ENCODE measurements around the gene NXPH4.

The NXPH4 gene

DNA sequence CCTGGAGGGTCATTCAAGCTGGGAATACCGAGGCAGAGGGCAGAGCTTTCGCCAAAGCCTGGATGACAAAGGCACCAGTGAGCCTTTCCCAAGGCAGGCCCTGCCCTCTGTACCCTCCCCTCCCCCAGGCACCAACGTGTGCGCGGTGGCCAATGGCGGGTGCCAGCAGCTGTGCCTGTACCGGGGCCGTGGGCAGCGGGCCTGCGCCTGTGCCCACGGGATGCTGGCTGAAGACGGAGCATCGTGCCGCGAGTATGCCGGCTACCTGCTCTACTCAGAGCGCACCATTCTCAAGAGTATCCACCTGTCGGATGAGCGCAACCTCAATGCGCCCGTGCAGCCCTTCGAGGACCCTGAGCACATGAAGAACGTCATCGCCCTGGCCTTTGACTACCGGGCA, 31.2 kb upstream of the NXPH4 start:
- DNase-seq: no peak

DNA sequence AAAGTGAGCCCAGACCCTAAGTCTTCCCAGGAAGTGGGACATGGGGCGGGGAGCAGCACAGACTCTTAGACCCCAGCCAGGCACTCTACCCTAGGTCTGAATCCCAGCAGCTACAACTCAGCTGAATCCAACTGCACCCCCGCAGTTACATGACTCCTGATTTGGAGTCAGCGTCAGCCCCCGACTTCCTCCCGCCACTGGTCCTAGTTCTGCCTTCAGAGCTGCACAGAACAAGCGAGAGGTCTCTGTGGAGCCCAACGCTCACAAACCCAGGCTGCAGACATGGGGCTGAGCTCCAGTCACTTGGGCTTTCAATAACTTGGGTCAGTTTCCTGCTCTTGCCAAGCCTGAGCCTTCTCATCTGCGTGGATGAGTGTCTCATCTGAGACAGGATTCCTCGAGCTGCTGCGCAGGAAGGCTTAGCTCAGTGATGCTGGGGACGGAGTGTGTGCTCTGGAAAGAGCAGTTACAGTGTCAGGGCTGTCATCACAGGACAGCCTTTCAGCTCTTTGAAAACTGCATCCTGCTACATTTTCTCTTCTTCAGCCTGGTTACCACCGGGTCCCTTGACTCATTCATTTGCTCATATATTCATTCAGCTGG, 30.6 kb upstream of the NXPH4 start:
- DNase-seq: no peak

DNA sequence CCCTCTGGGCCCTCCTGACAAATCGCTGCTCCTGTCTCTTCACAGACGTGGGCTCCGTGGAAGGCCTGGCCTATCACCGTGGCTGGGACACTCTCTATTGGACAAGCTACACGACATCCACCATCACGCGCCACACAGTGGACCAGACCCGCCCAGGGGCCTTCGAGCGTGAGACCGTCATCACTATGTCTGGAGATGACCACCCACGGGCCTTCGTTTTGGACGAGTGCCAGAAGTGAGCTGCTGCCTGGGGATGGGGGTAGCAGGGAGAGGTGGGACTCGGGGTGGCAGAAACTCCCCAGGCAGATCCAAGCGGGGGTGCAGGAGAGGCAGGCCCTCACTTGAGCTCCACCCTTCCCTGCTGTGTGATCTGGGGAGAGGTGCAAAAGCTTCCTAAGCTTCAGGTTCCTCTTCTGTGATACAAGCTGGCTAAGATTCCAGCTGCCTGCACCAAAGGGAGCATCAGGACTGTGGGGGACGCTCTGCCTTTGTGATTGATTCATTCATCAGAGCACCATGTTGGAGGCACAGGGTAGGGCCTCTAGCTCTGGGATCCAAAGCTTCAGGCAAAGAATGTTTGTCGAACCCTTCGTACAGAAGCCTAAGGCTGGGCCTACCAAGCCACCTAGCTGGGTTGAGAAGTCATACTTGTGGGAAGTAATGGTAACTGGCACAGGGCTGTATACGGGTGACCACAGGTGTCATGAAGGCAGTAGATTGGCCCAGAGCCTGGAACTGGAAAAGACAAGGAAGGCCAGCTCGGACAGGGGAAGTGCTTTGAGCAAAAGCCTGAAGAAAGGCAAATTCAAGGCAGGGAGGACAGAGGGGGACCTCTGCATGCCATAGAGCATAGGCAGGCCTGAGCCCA, 29.1 kb upstream of the NXPH4 start:
- DNase-seq: no peak

DNA sequence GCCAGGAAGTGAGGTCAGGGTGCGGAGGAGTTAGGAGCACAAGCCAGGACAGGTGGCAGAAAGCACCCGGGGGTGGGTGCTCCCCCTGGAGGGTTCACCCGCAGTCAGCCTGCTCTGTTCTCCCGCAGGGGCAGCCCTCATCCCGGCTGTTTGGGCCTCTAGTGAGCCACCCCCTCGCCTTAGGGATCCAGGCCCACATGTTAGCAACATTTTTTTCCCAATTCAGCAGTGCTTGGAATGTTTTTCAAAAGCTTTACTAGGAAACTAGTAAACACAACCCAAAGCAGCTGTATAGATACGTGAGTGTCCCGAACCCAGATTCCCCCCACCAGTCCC, 28.5 kb upstream of the NXPH4 start:
- no peak for DNase-seq

DNA sequence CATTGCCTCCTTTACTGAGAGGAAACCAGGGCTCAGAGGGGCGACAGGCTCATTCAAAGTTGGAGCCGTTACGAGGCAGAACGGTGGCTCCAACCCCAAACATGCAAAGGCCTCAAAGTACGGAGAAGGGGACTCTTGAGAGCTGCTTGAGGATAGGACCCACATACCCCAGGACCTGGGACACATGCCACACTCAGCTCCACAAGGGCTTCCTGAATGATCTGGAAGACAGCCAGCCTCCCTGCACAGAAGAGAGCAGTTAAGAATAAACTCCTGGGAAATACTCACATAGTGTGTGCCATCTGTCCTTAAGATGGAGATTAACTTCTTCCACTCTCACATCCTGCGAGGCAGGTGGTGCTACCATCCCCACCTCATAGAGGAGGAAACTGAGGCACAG, 26.6 kb upstream of the NXPH4 start:
- no peak for DNase-seq

DNA sequence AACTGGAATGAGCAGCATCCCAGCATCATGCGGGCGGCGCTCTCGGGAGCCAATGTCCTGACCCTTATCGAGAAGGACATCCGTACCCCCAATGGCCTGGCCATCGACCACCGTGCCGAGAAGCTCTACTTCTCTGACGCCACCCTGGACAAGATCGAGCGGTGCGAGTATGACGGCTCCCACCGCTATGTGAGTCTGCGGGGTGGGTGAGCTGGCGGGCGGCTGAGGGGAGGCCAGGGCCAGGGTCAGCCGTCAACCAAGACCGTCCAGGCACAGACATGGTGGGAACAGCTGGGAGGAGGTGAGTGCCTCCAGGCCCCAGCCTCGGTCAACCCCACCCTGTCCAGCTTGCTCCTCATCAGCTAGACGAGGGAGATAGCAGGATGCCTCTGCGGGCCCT, 25.8 kb upstream of the NXPH4 start:
- no peak for DNase-seq

DNA sequence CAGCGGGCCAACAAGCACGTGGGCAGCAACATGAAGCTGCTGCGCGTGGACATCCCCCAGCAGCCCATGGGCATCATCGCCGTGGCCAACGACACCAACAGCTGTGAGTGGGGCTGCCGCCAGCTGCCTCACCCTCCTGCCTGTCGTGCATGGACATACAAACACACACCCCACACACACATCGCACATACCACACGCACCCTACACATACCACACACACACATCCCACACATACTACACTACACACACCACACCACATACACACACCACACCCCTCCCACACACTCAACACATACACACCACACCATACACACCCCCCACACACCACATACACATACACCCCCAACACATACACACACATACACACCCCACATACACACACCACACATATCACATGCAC, 25.2 kb upstream of the NXPH4 start:
- DNase-seq: no peak

DNA sequence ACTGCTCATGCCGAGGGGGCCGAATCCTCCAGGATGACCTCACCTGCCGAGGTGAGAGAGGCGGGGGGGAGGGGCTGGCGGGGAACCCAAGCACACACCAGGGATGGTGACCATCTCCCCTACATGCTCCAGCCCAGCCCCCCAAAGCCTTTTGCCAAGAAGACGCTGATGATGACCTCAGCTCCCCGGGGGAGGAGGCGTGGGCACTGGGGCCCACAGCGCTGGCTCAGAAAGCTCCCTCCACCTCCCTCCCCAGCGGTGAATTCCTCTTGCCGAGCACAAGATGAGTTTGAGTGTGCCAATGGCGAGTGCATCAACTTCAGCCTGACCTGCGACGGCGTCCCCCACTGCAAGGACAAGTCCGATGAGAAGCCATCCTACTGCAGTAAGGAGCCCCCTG, 23.7 kb upstream of the NXPH4 start:
- DNase-seq: no peak

DNA sequence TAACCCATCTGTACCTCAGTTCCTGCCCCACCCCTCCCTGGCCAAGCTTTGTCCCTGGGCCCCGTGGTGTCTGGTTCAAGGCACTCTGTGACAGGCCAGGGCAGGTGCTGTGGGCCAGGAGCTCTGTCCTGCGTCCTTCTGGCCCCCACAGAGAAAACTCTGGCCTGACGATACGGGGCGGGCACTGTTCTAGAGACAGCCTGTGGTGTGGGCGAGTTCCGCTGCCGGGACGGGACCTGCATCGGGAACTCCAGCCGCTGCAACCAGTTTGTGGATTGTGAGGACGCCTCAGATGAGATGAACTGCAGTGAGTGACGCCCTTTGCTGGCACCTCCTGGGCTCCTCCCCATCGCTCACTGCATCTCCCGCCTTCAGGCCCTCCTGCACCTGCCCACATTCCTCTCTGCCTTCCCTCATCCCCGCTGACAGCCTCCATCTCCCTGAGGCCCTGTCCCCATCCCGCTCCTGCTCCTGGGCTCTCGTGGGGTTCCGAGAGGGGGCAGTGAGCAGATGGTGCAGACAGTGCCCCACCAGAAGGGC, 22.8 kb upstream of the NXPH4 start:
- no peak for DNase-seq

DNA sequence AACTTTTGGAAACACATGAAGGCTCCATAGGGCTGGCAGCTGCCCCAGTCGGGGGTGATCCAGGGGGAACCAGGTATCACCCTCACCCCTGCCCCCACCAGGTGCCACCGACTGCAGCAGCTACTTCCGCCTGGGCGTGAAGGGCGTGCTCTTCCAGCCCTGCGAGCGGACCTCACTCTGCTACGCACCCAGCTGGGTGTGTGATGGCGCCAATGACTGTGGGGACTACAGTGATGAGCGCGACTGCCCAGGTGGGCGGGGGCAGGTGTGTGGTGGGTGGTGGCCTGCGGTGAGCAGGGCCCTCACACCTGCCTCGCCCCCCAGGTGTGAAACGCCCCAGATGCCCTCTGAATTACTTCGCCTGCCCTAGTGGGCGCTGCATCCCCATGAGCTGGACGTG, 22.3 kb upstream of the NXPH4 start:
- no peak for DNase-seq

DNA sequence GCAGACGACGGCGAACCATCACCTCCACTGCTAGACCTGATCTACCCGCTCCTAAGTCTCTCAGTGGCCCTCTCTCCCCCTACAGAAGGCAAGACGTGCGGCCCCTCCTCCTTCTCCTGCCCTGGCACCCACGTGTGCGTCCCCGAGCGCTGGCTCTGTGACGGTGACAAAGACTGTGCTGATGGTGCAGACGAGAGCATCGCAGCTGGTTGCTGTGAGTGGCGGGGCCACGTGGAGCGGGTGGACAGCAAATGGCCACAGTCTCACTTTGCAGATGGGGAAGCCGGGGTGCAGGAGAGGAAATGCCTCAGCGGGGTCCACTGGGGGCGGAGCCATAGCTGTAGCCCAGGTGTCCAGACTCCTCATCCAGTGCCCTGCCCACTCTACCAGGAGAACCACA, 21.4 kb upstream of the NXPH4 start:
- no peak for DNase-seq

DNA sequence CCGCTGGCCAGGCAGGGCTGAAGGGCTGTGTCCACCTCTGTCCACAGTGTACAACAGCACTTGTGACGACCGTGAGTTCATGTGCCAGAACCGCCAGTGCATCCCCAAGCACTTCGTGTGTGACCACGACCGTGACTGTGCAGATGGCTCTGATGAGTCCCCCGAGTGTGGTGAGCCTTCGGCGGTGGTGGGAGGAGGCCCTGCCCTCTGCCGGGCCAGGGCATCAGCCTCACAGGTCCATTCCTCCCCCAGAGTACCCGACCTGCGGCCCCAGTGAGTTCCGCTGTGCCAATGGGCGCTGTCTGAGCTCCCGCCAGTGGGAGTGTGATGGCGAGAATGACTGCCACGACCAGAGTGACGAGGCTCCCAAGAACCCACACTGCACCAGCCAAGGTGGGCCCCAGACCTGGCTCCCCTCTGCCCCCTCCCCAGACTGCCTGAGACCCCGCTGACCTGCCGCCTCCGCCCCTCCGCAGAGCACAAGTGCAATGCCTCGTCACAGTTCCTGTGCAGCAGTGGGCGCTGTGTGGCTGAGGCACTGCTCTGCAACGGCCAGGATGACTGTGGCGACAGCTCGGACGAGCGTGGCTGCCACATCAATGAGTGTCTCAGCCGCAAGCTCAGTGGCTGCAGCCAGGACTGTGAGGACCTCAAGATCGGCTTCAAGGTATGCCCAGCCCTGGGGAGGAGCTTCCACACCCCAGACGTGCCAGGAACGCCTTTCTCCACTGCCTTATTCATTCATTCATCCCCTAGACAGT, 20.8 kb upstream of the NXPH4 start:
- DNase-seq: no peak

DNA sequence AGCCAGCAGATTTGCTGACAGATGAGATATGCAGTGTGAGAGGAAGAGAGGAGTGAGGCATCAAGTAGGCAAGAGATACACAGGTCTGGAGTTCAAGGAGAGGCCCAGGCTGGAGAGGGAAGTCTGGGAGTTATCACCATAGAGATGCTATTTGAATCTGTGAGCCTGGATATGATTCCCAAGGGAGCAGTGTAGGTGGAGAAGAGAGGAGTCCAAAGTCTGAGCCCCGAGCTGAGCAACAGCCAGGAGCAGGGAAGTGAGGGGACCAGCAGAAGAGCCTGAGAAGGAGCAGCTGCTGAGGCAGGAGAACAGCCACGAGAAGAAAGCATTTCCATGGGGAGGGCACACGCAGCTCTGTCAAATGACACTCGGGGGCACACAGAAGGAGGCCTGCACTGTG, 20.2 kb upstream of the NXPH4 start:
- no peak for DNase-seq

DNA sequence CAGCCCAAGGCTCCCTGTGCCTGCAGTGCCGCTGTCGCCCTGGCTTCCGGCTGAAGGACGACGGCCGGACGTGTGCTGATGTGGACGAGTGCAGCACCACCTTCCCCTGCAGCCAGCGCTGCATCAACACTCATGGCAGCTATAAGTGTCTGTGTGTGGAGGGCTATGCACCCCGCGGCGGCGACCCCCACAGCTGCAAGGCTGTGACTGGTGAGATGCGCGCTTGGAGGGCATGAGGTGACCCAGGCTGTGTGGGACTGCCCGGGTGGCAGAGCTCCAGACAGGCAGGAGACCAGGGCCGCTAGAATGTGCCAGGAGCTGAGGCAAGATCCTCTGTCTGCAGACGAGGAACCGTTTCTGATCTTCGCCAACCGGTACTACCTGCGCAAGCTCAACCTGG, 19.6 kb upstream of the NXPH4 start:
- DNase-seq: no peak

DNA sequence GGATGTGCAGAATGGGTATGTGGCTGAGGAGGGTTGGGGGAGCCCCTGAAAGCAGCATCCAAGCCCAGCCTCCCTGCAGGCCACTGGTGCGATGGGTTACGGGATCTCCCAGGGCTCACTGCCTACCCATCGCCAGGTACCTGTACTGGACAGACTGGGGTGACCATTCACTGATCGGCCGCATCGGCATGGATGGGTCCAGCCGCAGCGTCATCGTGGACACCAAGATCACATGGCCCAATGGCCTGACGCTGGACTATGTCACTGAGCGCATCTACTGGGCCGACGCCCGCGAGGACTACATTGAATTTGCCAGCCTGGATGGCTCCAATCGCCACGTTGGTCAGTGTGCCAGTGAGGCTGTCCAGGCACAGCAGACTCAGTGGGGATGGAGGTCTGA, 18.3 kb upstream of the NXPH4 start:
- no peak for DNase-seq

DNA sequence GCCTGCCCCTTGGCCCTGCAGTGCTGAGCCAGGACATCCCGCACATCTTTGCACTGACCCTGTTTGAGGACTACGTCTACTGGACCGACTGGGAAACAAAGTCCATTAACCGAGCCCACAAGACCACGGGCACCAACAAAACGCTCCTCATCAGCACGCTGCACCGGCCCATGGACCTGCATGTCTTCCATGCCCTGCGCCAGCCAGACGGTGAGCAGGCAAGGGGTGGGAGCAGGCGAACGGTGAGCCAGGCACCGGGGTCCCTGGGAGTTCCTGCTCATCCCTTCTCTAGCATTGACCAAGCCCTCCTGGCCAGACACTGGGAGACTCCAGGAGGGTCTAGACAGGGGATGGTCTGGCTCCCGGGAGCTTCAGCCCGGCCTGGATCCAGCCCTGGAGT, 17.4 kb upstream of the NXPH4 start:
- DNase-seq: no peak

DNA sequence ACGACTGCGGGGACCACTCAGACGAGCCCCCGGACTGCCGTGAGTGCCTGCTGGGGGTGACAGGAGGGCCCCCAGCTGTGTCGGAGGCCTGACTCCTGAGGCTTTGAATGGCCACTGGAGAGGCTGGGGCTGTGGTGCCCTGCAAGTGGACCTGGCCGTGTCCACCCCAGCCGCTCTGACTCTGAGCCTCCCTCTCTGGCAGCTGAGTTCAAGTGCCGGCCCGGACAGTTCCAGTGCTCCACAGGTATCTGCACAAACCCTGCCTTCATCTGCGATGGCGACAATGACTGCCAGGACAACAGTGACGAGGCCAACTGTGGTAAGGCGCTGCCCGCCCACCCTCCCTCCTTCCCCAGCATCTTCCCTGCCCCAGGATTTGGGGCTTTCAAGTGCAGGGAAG, 16.1 kb upstream of the NXPH4 start:
- no peak for DNase-seq

DNA sequence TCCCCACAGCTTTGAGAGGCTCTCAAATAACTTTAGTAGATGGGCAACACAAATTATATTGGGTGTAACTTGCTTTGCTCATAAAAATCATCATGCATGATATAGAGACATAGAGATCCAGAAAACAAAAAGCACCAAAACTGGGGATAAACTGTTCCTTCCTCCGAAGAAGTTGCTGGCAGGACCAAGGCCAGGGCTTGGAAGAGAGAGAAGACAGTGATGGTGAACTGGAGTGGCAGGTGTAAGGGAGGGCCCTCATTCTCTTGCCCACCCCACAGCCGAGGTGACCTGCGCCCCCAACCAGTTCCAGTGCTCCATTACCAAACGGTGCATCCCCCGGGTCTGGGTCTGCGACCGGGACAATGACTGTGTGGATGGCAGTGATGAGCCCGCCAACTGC, 15.4 kb upstream of the NXPH4 start:
- no peak for DNase-seq

DNA sequence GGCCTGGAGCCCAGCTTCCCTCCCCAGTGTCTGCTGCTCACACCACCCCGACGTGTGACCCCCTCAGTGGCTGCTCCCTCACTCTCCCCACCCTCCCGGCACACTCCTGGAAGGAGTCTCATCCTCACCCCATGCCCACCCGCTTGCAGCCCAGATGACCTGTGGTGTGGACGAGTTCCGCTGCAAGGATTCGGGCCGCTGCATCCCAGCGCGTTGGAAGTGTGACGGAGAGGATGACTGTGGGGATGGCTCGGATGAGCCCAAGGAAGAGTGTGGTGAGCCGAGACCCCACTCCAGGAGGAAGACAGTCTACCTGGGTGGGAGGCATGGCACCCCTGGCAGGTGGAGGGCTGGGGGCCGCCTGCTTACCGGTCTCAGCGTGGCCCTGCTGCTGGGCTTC, 15.0 kb upstream of the NXPH4 start:
- DNase-seq: no peak

DNA sequence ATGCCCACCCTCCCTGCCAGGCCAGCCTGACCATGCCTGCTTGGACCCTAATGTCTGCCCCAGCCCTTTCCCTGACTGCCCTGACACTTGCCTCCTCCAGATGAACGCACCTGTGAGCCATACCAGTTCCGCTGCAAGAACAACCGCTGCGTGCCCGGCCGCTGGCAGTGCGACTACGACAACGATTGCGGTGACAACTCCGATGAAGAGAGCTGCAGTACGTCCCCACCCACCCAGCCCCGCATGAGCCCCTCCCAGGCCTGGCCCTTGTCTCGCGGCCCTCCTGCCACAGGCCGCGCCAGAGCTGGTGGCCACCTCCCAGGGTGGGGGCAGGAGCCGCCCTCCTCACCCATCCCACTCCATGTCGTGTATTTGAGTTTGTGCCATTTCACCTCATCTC, 14.3 kb upstream of the NXPH4 start:
- DNase-seq: no peak

DNA sequence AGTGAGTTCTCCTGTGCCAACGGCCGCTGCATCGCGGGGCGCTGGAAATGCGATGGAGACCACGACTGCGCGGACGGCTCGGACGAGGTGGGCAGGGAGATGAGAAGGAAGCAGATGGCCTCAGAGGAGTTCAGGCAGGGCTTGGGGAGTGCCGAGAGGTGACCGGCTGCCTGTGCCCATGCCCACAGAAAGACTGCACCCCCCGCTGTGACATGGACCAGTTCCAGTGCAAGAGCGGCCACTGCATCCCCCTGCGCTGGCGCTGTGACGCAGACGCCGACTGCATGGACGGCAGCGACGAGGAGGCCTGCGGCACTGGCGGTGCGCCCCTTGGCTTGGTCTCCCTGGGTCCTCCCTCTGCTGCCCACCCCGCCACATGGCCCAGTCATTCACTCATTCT, 13.4 kb upstream of the NXPH4 start:
- no peak for DNase-seq

DNA sequence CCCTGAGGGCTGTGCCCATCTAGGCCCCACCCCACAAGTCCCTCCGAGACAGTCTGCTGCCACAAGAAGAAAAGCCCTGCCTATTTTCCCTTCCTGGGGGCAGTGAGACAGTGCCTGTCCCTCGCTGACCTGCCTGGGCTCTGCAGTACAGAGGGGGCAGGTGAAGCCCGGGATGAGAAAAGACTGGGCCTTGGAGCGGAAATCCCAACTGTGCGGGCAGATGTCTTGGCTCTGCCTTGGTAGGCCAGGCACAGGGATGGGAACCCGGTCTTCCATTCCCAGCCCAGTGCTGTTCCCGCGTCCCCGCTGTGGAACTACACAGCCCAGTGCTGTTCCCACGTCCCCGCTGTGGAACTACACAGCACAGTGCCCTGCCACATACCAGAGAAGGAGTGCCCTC, 12.8 kb upstream of the NXPH4 start:
- no peak for DNase-seq

DNA sequence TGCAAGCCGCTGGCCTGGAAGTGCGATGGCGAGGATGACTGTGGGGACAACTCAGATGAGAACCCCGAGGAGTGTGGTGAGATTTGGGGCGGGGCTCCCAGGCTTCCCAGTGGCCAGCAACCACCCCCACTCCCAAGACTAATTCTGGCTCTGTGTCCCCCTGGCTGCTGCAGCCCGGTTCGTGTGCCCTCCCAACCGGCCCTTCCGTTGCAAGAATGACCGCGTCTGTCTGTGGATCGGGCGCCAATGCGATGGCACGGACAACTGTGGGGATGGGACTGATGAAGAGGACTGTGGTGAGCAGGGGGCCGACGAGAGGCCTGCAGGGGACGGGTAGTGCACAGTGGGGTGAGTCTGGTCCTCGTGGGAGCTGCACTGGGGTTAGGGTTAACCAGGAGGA, 12.1 kb upstream of the NXPH4 start:
- DNase-seq: no peak

DNA sequence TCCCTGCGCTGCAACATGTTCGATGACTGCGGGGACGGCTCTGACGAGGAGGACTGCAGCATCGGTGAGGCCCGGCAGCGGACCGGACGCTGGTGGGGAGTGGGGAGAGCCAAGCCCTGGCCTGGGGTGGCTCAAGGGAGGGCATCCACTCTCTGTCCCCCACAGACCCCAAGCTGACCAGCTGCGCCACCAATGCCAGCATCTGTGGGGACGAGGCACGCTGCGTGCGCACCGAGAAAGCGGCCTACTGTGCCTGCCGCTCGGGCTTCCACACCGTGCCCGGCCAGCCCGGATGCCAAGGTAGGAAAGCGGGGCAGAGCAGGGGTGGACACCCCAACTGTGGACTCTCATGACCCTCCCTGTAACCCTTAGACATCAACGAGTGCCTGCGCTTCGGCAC, 11.4 kb upstream of the NXPH4 start:
- DNase-seq: no peak

Measured in CD4-positive, alpha-beta T cell treated with Interleukin-4 for 4 hours (primary cell).